Mesenchymal stem cell (in vitro differentiated cells and primary cell): ENCODE data around the gene USP7.

Experiments
- DNase-seq: peaks from one replicate; pipeline ENCODE4 v3.0.0-alpha.2; 2013
- H2AFZ ChIP-seq: one replicate; pipeline ENCODE4 v1.6.1; 2013; ENCODE audit warnings: low read depth, mild to moderate bottlenecking, control low read depth, inconsistent platforms, low read length, moderate library complexity
- H2AK5ac ChIP-seq: 2 replicates; pipeline ENCODE4 v1.6.1; 2013; ENCODE audit warnings: low read length, moderate library complexity, mild to moderate bottlenecking, inconsistent platforms; ENCODE audit not compliant: severe bottlenecking
- H2BK120ac ChIP-seq: one replicate; pipeline ENCODE4 v1.6.1; 2013; ENCODE audit warnings: low read depth, mild to moderate bottlenecking, inconsistent platforms, low read length, moderate library complexity
- H2BK12ac ChIP-seq, 2 experiments: one replicate each; pipeline ENCODE4 v1.6.1; 2013; ENCODE audit warnings: inconsistent platforms in 2 of 2, low read length in 2 of 2, mild to moderate bottlenecking in 2 of 2, moderate library complexity in 2 of 2, control low read depth in 1 of 2
- H2BK15ac ChIP-seq: one replicate; pipeline ENCODE4 v1.6.1; 2013; ENCODE audit warnings: mild to moderate bottlenecking, low read depth, inconsistent platforms; ENCODE audit not compliant: poor library complexity, severe bottlenecking
- H2BK5ac ChIP-seq: 2 replicates; pipeline ENCODE4 v1.6.1; 2013; ENCODE audit warnings: low read depth, mild to moderate bottlenecking, low read length, control low read depth, inconsistent platforms; ENCODE audit not compliant: poor library complexity, severe bottlenecking
- H3K14ac ChIP-seq, 2 experiments: one replicate each; pipeline ENCODE4 v1.6.1; 2013; ENCODE audit warnings: inconsistent platforms in 2 of 2, low read length in 2 of 2, control low read depth in 1 of 2, mild to moderate bottlenecking in 1 of 2, moderate library complexity in 1 of 2
- H3K18ac ChIP-seq, 2 experiments: one replicate each; pipeline ENCODE4 v1.6.1; 2013; ENCODE audit warnings: inconsistent platforms in 2 of 2, low read length in 2 of 2, control low read depth in 1 of 2, low read depth in 1 of 2, mild to moderate bottlenecking in 1 of 2
- H3K23ac ChIP-seq, 2 experiments: one replicate each; pipeline ENCODE4 v1.6.1; 2013; ENCODE audit warnings: inconsistent platforms in 2 of 2, low read length in 2 of 2, mild to moderate bottlenecking in 2 of 2, moderate library complexity in 2 of 2, control low read depth in 1 of 2
- H3K27ac ChIP-seq: 2 replicates; pipeline ENCODE4 v1.5.1; 2013; ENCODE audit warnings: mild to moderate bottlenecking, moderate library complexity, low read length, control low read depth, inconsistent platforms; ENCODE audit not compliant: poor library complexity, severe bottlenecking
- H3K27me3 ChIP-seq, 2 experiments: 2 replicates each; pipeline versions ENCODE4 v1.6.1 to v1.7.0; 2013; ENCODE audit warnings: low read length in 2 of 2, mild to moderate bottlenecking in 2 of 2, moderate library complexity in 2 of 2, control low read depth in 1 of 2, inconsistent platforms in 1 of 2; ENCODE audit not compliant: control insufficient read depth in 1 of 2, insufficient read depth in 1 of 2
- H3K36me3 ChIP-seq, 2 experiments: 2 replicates each; pipeline versions ENCODE4 v1.6.1 to v1.7.0; 2013; ENCODE audit warnings: low read length in 2 of 2, control low read depth in 1 of 2, inconsistent platforms in 1 of 2, low read depth in 1 of 2, mild to moderate bottlenecking in 1 of 2; ENCODE audit not compliant: insufficient read depth in 2 of 2, control insufficient read depth in 1 of 2
- H3K4ac ChIP-seq, 2 experiments: one replicate each; pipeline ENCODE4 v1.6.1; 2013; ENCODE audit warnings: inconsistent platforms in 2 of 2, low read length in 2 of 2, mild to moderate bottlenecking in 2 of 2, moderate library complexity in 2 of 2, control low read depth in 1 of 2, low read depth in 1 of 2
- H3K4me1 ChIP-seq: 2 replicates; pipeline ENCODE4 v1.6.1; 2013; ENCODE audit warnings: low read depth, low read length, control low read depth; ENCODE audit not compliant: control insufficient read depth, insufficient read depth
- H3K4me2 ChIP-seq: 2 replicates; pipeline ENCODE4 v1.6.1; 2013; ENCODE audit warnings: low read length, mild to moderate bottlenecking, inconsistent platforms; ENCODE audit not compliant: poor library complexity, severe bottlenecking
- H3K4me3 ChIP-seq, 2 experiments: 2 replicates each; pipeline versions ENCODE4 v1.5.1 to v1.7.0; 2013; ENCODE audit warnings: low read length in 2 of 2, mild to moderate bottlenecking in 2 of 2, control low read depth in 1 of 2, low read depth in 1 of 2; ENCODE audit not compliant: insufficient read depth in 1 of 2
- H3K79me1 ChIP-seq: replicated peaks from 2 replicates; pipeline ENCODE4 v1.6.1; 2013; ENCODE audit warnings: mild to moderate bottlenecking, control low read depth, low read length, inconsistent platforms; ENCODE audit not compliant: poor library complexity, severe bottlenecking
- H3K9ac ChIP-seq: 2 replicates; pipeline ENCODE4 v1.7.0; 2013; ENCODE audit warnings: mild to moderate bottlenecking, low read length, moderate library complexity
- H3K9me3 ChIP-seq: 2 replicates; pipeline ENCODE4 v1.7.0; 2013; ENCODE audit warnings: mild to moderate bottlenecking, low read length; ENCODE audit not compliant: control insufficient read depth
- H4K8ac ChIP-seq: one replicate; pipeline ENCODE4 v1.6.1; 2013; ENCODE audit warnings: inconsistent platforms, mild to moderate bottlenecking, low read length, moderate library complexity
- H4K91ac ChIP-seq: one replicate; pipeline ENCODE4 v1.6.1; 2013; ENCODE audit warnings: mild to moderate bottlenecking, low read length, inconsistent platforms
- WGBS: methylation state at CpG from one replicate; pipeline ENCODE4 v1.1.7; 2013; ENCODE audit warnings: mixed read lengths; 5-methylcytosine and 5-hydroxymethylcytosine counted together

The USP7 gene

GRCh38 chr16:8960788-8961109 lies 3.0 kb downstream of the USP7 start:
- WGBS: 50% methylated on average over 1 of the region's 1 CpG
- Histone ChIP-seq H3K27ac (no peak overlapping the region), H4K91ac (no peak overlapping the region), H3K23ac (no peak overlapping the region), H3K4me3 (peak overlapping the region in 1 of 2 experiments; percentile 55), H2AFZ (no peak overlapping the region), H2BK15ac (no peak overlapping the region), H3K14ac (no peak overlapping the region), H3K9ac (peak overlapping the region; percentile 48), H3K27me3 (no peaks in the 10 kb centered on the region), H2BK5ac (no peak overlapping the region), H3K36me3 (no peaks in the 10 kb centered on the region), H3K4ac (no peak overlapping the region), H2BK12ac (no peak overlapping the region), H4K8ac (no peak overlapping the region), H2AK5ac (no peak overlapping the region), H3K4me1 (peaks cover 25% of the 10 kb centered on the region), H3K9me3 (no peaks in the 10 kb centered on the region), H3K79me1 (no peaks in the 10 kb centered on the region), H2BK120ac (no peak overlapping the region), H3K4me2 (no peak overlapping the region), H3K18ac (no peak overlapping the region)
- DNase-seq: no peak

- Histone ChIP-seq H3K18ac (peak overlapping the region in 1 of 2 experiments; percentile 54), H2BK15ac (no peak overlapping the region), H3K36me3 (no peaks in the 10 kb centered on the region), H3K4me2 (no peak overlapping the region), H3K14ac (peak overlapping the region in 1 of 2 experiments; percentile 81), H3K4ac (peak overlapping the region in 1 of 2 experiments; percentile 37), H3K27ac (no peak overlapping the region), H3K4me3 (peak overlapping the region in 1 of 2 experiments; percentile 55), H2BK12ac (no peak overlapping the region), H3K27me3 (no peaks in the 10 kb centered on the region), H3K4me1 (peaks cover 28% of the 10 kb centered on the region), H3K9me3 (no peaks in the 10 kb centered on the region), H2AK5ac (no peak overlapping the region), H2AFZ (no peak overlapping the region), H2BK120ac (no peak overlapping the region), H3K23ac (peak overlapping the region in 1 of 2 experiments; percentile 54), H3K79me1 (no peaks in the 10 kb centered on the region), H4K8ac (no peak overlapping the region), H3K9ac (peak overlapping the region; percentile 48), H2BK5ac (no peak overlapping the region), H4K91ac (no peak overlapping the region)
- 35% methylated on average over 12 of the region's 12 CpGs for WGBS
- peak; percentile 55 for DNase-seq
These were observed 3.6 kb downstream of the USP7 start for GRCh38 chr16:8959921-8960787.

GRCh38 chr16:8958344-8959167 lies 5.2 kb downstream of the USP7 start:
- H4K91ac ChIP-seq: peak overlapping the region; percentile 9
- H3K27me3 ChIP-seq: no peaks in the 10 kb centered on the region
- peak overlapping the region; percentile 25 to 59 for H2BK12ac ChIP-seq
- H3K79me1 ChIP-seq: no peaks in the 10 kb centered on the region
- H3K18ac ChIP-seq: peak overlapping the region; percentile 40 to 56
- peaks cover 26% of the 10 kb centered on the region for H3K4me1 ChIP-seq
- H4K8ac ChIP-seq: peak overlapping the region; percentile 36
- no peaks in the 10 kb centered on the region for H3K9me3 ChIP-seq
- H2AFZ ChIP-seq: no peak overlapping the region
- H2AK5ac ChIP-seq: no peak overlapping the region
- H3K4ac ChIP-seq: no peak overlapping the region
- no peak overlapping the region for H2BK15ac ChIP-seq
- H3K14ac ChIP-seq: peak overlapping the region in 1 of 2 experiments; percentile 37
- H2BK5ac ChIP-seq: no peak overlapping the region
- no peak overlapping the region for H3K4me3 ChIP-seq
- H3K36me3 ChIP-seq: no peaks in the 10 kb centered on the region
- peak overlapping the region in 1 of 2 experiments; percentile 41 for H3K23ac ChIP-seq
- no peak overlapping the region for H2BK120ac ChIP-seq
- 48% methylated on average over 14 of the region's 14 CpGs for WGBS
- H3K4me2 ChIP-seq: no peak overlapping the region
- peak; percentile 89 for DNase-seq
- H3K9ac ChIP-seq: peak overlapping the region; percentile 20
- H3K27ac ChIP-seq: no peak overlapping the region
